ENCODE data around the gene PPP1R13B.

PPP1R13B gene

GRCh38 chr14:103762036-103762435, 85.3 kb downstream of the PPP1R13B start:
- no peak overlapping the region for H3K4me3 ChIP-seq (replicated peaks; ENCODE audit: low read depth, low read length)
- no peak for DNase-seq (ENCODE audit: extremely low read depth, low read depth)
- no peak for TF ChIP-seq CTCF (IDR thresholded peaks at IDR 0.05; ENCODE audit: low read depth, low read length, missing control alignments)

- H3K4me3 ChIP-seq (replicated peaks; ENCODE audit: low read depth, low read length), result no peak overlapping the region
- DNase-seq (ENCODE audit: extremely low read depth, low read depth), result no peak
- TF ChIP-seq CTCF (IDR thresholded peaks at IDR 0.05; ENCODE audit: low read depth, low read length, missing control alignments), result no peak
These were observed 89.2 kb downstream of the PPP1R13B start for GRCh38 chr14:103758059-103758776.

- no peak for DNase-seq (ENCODE audit: extremely low read depth, low read depth)
- no peak for TF ChIP-seq CTCF (IDR thresholded peaks at IDR 0.05; ENCODE audit: low read depth, low read length, missing control alignments)
- H3K4me3 ChIP-seq (replicated peaks; ENCODE audit: low read depth, low read length), result no peak overlapping the region
These were observed 92.3 kb downstream of the PPP1R13B start for GRCh38 chr14:103755060-103755459.

GRCh38 chr14:103753774-103754173, 93.6 kb downstream of the PPP1R13B start:
- no peak overlapping the region for H3K4me3 ChIP-seq (replicated peaks; ENCODE audit: low read depth, low read length)
- no peak for DNase-seq (ENCODE audit: extremely low read depth, low read depth)
- no peak for TF ChIP-seq CTCF (IDR thresholded peaks at IDR 0.05; ENCODE audit: low read depth, low read length, missing control alignments)

- H3K4me3 ChIP-seq (replicated peaks; ENCODE audit: low read depth, low read length), result no peak overlapping the region
- no peak for DNase-seq (ENCODE audit: extremely low read depth, low read depth)
- TF ChIP-seq CTCF (IDR thresholded peaks at IDR 0.05; ENCODE audit: low read depth, low read length, missing control alignments), result no peak
These were observed 97.5 kb downstream of the PPP1R13B start for GRCh38 chr14:103749860-103750259.

- TF ChIP-seq CTCF (IDR thresholded peaks at IDR 0.05; ENCODE audit: low read depth, low read length, missing control alignments), result no peak
- no peak overlapping the region for H3K4me3 ChIP-seq (replicated peaks; ENCODE audit: low read depth, low read length)
- DNase-seq (ENCODE audit: extremely low read depth, low read depth), result no peak
These were observed 97.9 kb downstream of the PPP1R13B start for GRCh38 chr14:103749452-103749851.

- no peak for DNase-seq (ENCODE audit: extremely low read depth, low read depth)
- TF ChIP-seq CTCF (IDR thresholded peaks at IDR 0.05; ENCODE audit: low read depth, low read length, missing control alignments), result no peak
These were observed 98.9 kb downstream of the PPP1R13B start for GRCh38 chr14:103748534-103748857.

More at GRCh38 chr14:103748534-103748857, 98.9 kb downstream of the PPP1R13B start:
- H3K4me3 ChIP-seq (replicated peaks; ENCODE audit: low read depth, low read length), result no peak overlapping the region

All from HFF-Myc (cell line).